Ectodermal cell (in vitro differentiated cells): Measurements from ENCODE around the gene FAM240B.

Experiments used
- H3K27ac ChIP-seq: 2 replicates; pipeline ENCODE4 v1.7.0; 2013; ENCODE audit warnings: mild to moderate bottlenecking, low read depth, low read length; ENCODE audit not compliant: insufficient read depth, poor library complexity, severe bottlenecking
- H3K27me3 ChIP-seq: 2 replicates; pipeline ENCODE4 v1.7.0; 2013; ENCODE audit warnings: mild to moderate bottlenecking, low read length; ENCODE audit not compliant: insufficient read depth, control insufficient read depth, poor library complexity, severe bottlenecking
- H3K36me3 ChIP-seq: one replicate; pipeline ENCODE4 v1.7.0; 2013; ENCODE audit warnings: low read length; ENCODE audit not compliant: control insufficient read depth, insufficient read depth
- H3K4me1 ChIP-seq: one replicate; pipeline ENCODE4 v1.7.0; 2013; ENCODE audit warnings: low read length; ENCODE audit not compliant: control insufficient read depth, insufficient read depth
- H3K4me3 ChIP-seq: 2 replicates; pipeline ENCODE4 v1.7.0; 2013; ENCODE audit warnings: low read depth, low read length, control low read depth; ENCODE audit not compliant: insufficient read depth
- H3K9me3 ChIP-seq: 2 replicates; pipeline ENCODE4 v1.7.0; 2013; ENCODE audit warnings: mild to moderate bottlenecking, low read length, moderate library complexity; ENCODE audit not compliant: control insufficient read depth
- WGBS, 2 experiments: methylation state at CpG; one replicate each; pipeline ENCODE4 v1.1.7; 2013; ENCODE audit warnings: missing lambda C conversion rate in 2 of 2; 5-methylcytosine and 5-hydroxymethylcytosine counted together

Gene FAM240B

DNA sequence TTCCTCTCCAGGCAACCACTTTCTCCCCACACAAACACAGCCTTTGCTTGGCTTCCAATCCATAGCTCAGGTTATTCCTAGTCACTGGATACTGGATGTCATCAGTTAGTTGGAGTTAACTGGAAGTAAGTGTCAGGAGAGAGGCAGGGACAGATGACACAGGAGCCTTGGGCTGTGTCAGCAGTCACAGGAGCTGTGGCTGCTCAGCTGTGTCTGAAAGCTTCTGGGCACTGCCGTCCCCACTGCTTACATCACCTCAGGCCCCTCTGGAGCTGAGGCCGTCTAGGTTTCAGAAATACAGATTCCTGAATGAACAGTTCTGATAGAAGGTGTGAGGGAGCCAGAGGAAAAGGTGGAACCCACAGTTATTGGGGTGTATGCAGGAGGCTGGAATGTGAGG is 17.3 kb upstream of the FAM240B start:
- H3K4me3 ChIP-seq: no peak overlapping the region
- H3K27me3 ChIP-seq: no peaks in the 10 kb centered on the region
- H3K9me3 ChIP-seq: no peaks in the 10 kb centered on the region
- no peaks in the 10 kb centered on the region for H3K4me1 ChIP-seq
- no peak overlapping the region for H3K27ac ChIP-seq
- WGBS, 2 experiments: 82 to 87% methylated on average over 2 of the region's 2 CpGs
- no peaks in the 10 kb centered on the region for H3K36me3 ChIP-seq

DNA sequence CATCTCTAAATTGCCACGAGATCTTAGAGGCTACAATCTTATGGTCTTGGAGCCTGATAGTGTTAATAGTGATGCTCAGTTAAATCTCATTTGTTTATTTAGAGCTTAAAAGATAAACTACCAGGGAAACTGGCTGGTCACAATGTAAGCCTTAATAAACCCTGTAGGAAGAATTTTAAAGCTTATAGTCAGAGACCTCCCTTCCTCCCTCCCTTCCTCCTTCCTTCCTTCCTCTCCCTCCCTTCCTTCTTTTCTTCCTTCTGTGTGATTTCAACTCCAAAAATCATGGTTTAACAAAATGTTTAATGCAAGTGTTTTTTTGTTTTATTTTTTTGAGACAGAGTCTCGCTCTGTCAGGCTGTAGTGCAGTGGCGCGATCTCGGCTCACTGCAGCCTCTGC is 14.9 kb upstream of the FAM240B start:
- Histone ChIP-seq H3K36me3 (no peaks in the 10 kb centered on the region), H3K27ac (no peak overlapping the region), H3K9me3 (no peaks in the 10 kb centered on the region), H3K4me3 (no peak overlapping the region), H3K27me3 (no peaks in the 10 kb centered on the region), H3K4me1 (no peaks in the 10 kb centered on the region)
- WGBS, 2 experiments: 94% methylated on average over 5 of the region's 5 CpGs

DNA sequence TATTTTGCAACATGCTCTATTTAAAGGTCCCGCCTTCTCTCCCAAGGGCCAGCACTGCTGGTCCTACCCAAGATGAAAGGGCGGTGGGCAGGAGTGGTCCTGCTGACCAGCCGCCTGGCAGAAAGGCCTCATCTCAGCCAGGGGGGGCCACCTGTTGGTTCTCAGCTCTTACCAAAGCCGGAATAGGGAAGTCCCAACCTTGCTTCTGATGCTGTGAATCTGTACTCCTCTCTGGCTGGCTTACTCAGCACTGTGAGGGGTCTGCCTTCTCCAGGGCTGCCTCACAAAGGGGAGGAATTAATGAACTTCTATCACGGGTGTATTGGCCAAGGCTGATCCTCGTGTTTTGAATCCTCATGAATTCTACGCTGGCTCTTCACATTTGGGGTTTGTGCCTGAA is 13.6 kb upstream of the FAM240B start:
- 83 to 85% methylated on average over 7 of the region's 7 CpGs for WGBS, 2 experiments

DNA sequence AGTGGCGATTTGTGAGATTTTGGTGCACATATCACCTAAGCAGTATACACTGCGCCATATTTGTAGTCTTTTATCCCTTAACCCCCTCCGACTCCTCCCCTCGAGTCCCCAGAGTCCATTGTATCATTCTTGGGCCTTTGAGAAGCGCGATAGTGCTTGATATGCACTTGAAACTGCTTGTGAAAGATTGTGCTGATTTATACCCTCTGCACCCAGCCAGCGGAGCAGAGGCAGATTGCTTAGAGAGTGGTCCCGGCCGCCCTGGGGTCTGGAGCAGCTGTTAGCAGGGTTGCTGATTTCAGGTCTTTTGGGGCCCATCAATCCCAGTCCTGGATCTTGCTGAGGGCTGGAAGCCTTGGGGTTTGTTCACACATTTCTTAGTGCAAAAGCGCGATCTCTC is 13.0 kb upstream of the FAM240B start:
- Histone ChIP-seq H3K4me3 (no peak overlapping the region), H3K4me1 (no peaks in the 10 kb centered on the region), H3K36me3 (no peaks in the 10 kb centered on the region), H3K9me3 (no peaks in the 10 kb centered on the region), H3K27ac (no peak overlapping the region), H3K27me3 (no peaks in the 10 kb centered on the region)
- WGBS, 2 experiments: 95 to 96% methylated on average over 11 of the region's 11 CpGs

More for the DNA sequence above, 13.6 kb upstream of the FAM240B start:
- Histone ChIP-seq H3K36me3 (no peaks in the 10 kb centered on the region), H3K9me3 (no peaks in the 10 kb centered on the region), H3K27me3 (no peaks in the 10 kb centered on the region), H3K4me1 (no peaks in the 10 kb centered on the region), H3K4me3 (no peak overlapping the region), H3K27ac (no peak overlapping the region)

GRCh38 chr9:38727497-38728001 is 7.6 kb upstream of the FAM240B start:
- H3K4me1 ChIP-seq: no peaks in the 10 kb centered on the region
- H3K9me3 ChIP-seq: no peaks in the 10 kb centered on the region
- WGBS, 2 experiments: 25 to 30% methylated on average over 10 of the region's 10 CpGs
- no peaks in the 10 kb centered on the region for H3K36me3 ChIP-seq
- no peak overlapping the region for H3K27ac ChIP-seq
- no peaks in the 10 kb centered on the region for H3K27me3 ChIP-seq
- no peak overlapping the region for H3K4me3 ChIP-seq

DNA sequence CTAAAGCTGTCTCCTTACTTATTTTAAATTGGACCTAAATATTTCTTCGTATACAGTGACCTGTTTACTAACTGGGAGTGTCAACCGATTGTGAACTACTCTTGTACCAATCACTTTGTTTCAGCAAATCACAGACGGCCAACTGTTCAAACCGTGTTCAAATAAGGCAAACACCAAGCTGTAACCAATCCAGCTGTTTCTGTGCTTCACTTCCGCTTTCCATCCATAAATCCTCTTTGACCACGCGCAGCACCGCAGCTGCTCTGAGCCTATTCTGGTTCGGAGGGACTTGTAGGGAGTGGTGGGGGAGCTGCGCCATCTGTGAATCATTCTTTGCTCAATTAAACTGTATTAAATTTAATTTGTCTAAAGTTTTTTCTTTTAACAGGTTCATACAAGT is 4.8 kb upstream of the FAM240B start:
- Histone ChIP-seq H3K9me3 (no peaks in the 10 kb centered on the region), H3K27me3 (no peaks in the 10 kb centered on the region), H3K36me3 (no peaks in the 10 kb centered on the region), H3K4me1 (no peaks in the 10 kb centered on the region), H3K4me3 (no peak overlapping the region), H3K27ac (no peak overlapping the region)
- WGBS, 2 experiments: 95 to 98% methylated on average over 8 to 10 of the region's 10 CpGs

GRCh38 chr9:38718148-38718547 is 1.8 kb downstream of the FAM240B start:
- no peaks in the 10 kb centered on the region for H3K27me3 ChIP-seq
- H3K9me3 ChIP-seq: no peaks in the 10 kb centered on the region
- no peak overlapping the region for H3K27ac ChIP-seq
- no peak overlapping the region for H3K4me3 ChIP-seq
- H3K4me1 ChIP-seq: no peaks in the 10 kb centered on the region
- no peaks in the 10 kb centered on the region for H3K36me3 ChIP-seq
- 95 to 100% methylated on average over 1 of the region's 1 CpG for WGBS, 2 experiments

DNA sequence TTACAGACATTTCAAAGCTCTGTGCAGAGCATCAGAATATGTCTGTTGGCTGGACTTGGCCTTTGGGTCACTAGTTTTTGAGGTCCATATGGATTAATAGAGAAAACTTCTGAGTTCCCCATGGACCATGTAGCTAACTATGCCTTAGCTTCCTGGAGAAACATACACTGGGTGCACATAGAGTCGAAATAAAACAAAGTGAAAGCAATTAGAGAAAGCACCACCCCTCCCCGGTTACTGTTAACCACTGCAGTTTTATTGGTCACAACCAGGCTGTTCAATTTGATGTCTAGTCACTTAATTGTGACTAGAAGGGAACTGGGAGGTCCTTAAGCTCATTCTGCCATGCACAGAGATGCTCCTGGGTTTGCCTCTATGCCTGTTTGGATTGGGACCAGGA is 4.2 kb downstream of the FAM240B start:
- WGBS, 2 experiments: 68 to 78% methylated on average over 2 of the region's 2 CpGs
- H3K4me3 ChIP-seq: no peak overlapping the region
- no peaks in the 10 kb centered on the region for H3K36me3 ChIP-seq
- no peaks in the 10 kb centered on the region for H3K27me3 ChIP-seq
- H3K9me3 ChIP-seq: no peaks in the 10 kb centered on the region
- no peaks in the 10 kb centered on the region for H3K4me1 ChIP-seq
- H3K27ac ChIP-seq: no peak overlapping the region

GRCh38 chr9:38713426-38713825 is 6.5 kb downstream of the FAM240B start:
- no peaks in the 10 kb centered on the region for H3K4me1 ChIP-seq
- 91 to 96% methylated on average over 4 to 5 of the region's 5 CpGs for WGBS, 2 experiments

GRCh38 chr9:38708759-38709158 is 11.2 kb downstream of the FAM240B start:
- Histone ChIP-seq H3K27me3 (no peaks in the 10 kb centered on the region), H3K9me3 (no peaks in the 10 kb centered on the region), H3K36me3 (no peaks in the 10 kb centered on the region), H3K4me3 (no peak overlapping the region), H3K27ac (no peak overlapping the region), H3K4me1 (no peaks in the 10 kb centered on the region)
- 74 to 78% methylated on average over 3 of the region's 3 CpGs for WGBS, 2 experiments

More at GRCh38 chr9:38713426-38713825, 6.5 kb downstream of the FAM240B start:
- H3K27me3 ChIP-seq: no peaks in the 10 kb centered on the region
- H3K36me3 ChIP-seq: no peaks in the 10 kb centered on the region
- no peak overlapping the region for H3K27ac ChIP-seq
- H3K4me3 ChIP-seq: no peak overlapping the region
- H3K9me3 ChIP-seq: no peaks in the 10 kb centered on the region
